ENCODE results near the gene OGA.

Gene OGA

GRCh38 chr10:101780818-101781654 lies 37.2 kb downstream of the OGA start:
- Histone ChIP-seq H3K4me1 (ENCODE audit: insufficient read depth, low read length) (peaks cover 22% of the 10 kb centered on the region), H3K27me3 (ENCODE audit: insufficient read depth, low read length) (peaks cover 30% of the 10 kb centered on the region), H3K36me3 (ENCODE audit: insufficient read depth, low read length) (peaks cover 20% of the 10 kb centered on the region), H3K9me3 (ENCODE audit: low read length) (peaks cover 2% of the 10 kb centered on the region), H3K4me3 (ENCODE audit: low read length) (no peak overlapping the region), H2AFZ (ENCODE audit: low read depth, low read length) (no peak overlapping the region)

- H3K9me3 ChIP-seq (ENCODE audit: low read length) = peaks cover 2% of the 10 kb centered on the region
- H3K4me1 ChIP-seq (ENCODE audit: insufficient read depth, low read length) = peaks cover 22% of the 10 kb centered on the region
- H2AFZ ChIP-seq (ENCODE audit: low read depth, low read length) = no peak overlapping the region
- peaks cover 35% of the 10 kb centered on the region for H3K27me3 ChIP-seq (ENCODE audit: insufficient read depth, low read length)
- H3K36me3 ChIP-seq (ENCODE audit: insufficient read depth, low read length) = peaks cover 13% of the 10 kb centered on the region
- H3K4me3 ChIP-seq (ENCODE audit: low read length) = no peak overlapping the region
These were observed 37.9 kb downstream of the OGA start for GRCh38 chr10:101780187-101780817.

GRCh38 chr10:101779544-101780186 lies 38.6 kb downstream of the OGA start:
- peaks cover 22% of the 10 kb centered on the region for H3K4me1 ChIP-seq (ENCODE audit: insufficient read depth, low read length)
- peaks cover 42% of the 10 kb centered on the region for H3K27me3 ChIP-seq (ENCODE audit: insufficient read depth, low read length)
- peaks cover 6% of the 10 kb centered on the region for H3K36me3 ChIP-seq (ENCODE audit: insufficient read depth, low read length)
- no peak overlapping the region for H3K4me3 ChIP-seq (ENCODE audit: low read length)
- no peak overlapping the region for H2AFZ ChIP-seq (ENCODE audit: low read depth, low read length)
- peaks cover 2% of the 10 kb centered on the region for H3K9me3 ChIP-seq (ENCODE audit: low read length)

- Histone ChIP-seq H3K27me3 (ENCODE audit: insufficient read depth, low read length) (peaks cover 49% of the 10 kb centered on the region), H3K4me3 (ENCODE audit: low read length) (peak overlapping the region; percentile 32), H3K9me3 (ENCODE audit: low read length) (peaks cover 2% of the 10 kb centered on the region), H3K36me3 (ENCODE audit: insufficient read depth, low read length) (no peaks in the 10 kb centered on the region), H3K4me1 (ENCODE audit: insufficient read depth, low read length) (peaks cover 22% of the 10 kb centered on the region), H2AFZ (ENCODE audit: low read depth, low read length) (no peak overlapping the region)
These were observed 39.3 kb downstream of the OGA start for GRCh38 chr10:101778781-101779543.

GRCh38 chr10:101778151-101778780 lies 40.0 kb downstream of the OGA start:
- Histone ChIP-seq H3K4me1 (ENCODE audit: insufficient read depth, low read length) (peaks cover 18% of the 10 kb centered on the region), H3K27me3 (ENCODE audit: insufficient read depth, low read length) (peaks cover 56% of the 10 kb centered on the region), H3K4me3 (ENCODE audit: low read length) (peak overlapping the region; percentile 32), H3K36me3 (ENCODE audit: insufficient read depth, low read length) (no peaks in the 10 kb centered on the region), H3K9me3 (ENCODE audit: low read length) (peaks cover 2% of the 10 kb centered on the region), H2AFZ (ENCODE audit: low read depth, low read length) (no peak overlapping the region)

GRCh38 chr10:101777619-101778145 lies 40.6 kb downstream of the OGA start:
- Histone ChIP-seq H3K4me3 (ENCODE audit: low read length) (no peak overlapping the region), H3K4me1 (ENCODE audit: insufficient read depth, low read length) (peaks cover 17% of the 10 kb centered on the region), H2AFZ (ENCODE audit: low read depth, low read length) (no peak overlapping the region), H3K36me3 (ENCODE audit: insufficient read depth, low read length) (no peaks in the 10 kb centered on the region), H3K9me3 (ENCODE audit: low read length) (peaks cover 2% of the 10 kb centered on the region), H3K27me3 (ENCODE audit: insufficient read depth, low read length) (peaks cover 61% of the 10 kb centered on the region)

- Histone ChIP-seq H3K9me3 (ENCODE audit: low read length) (peaks cover 2% of the 10 kb centered on the region), H3K4me1 (ENCODE audit: insufficient read depth, low read length) (peaks cover 10% of the 10 kb centered on the region), H3K36me3 (ENCODE audit: insufficient read depth, low read length) (no peaks in the 10 kb centered on the region), H3K27me3 (ENCODE audit: insufficient read depth, low read length) (peaks cover 75% of the 10 kb centered on the region), H2AFZ (ENCODE audit: low read depth, low read length) (no peak overlapping the region), H3K4me3 (ENCODE audit: low read length) (no peak overlapping the region)
These were observed 42.0 kb downstream of the OGA start for GRCh38 chr10:101776161-101776817.

- Histone ChIP-seq H3K9me3 (ENCODE audit: low read length) (peaks cover 2% of the 10 kb centered on the region), H3K36me3 (ENCODE audit: insufficient read depth, low read length) (no peaks in the 10 kb centered on the region), H2AFZ (ENCODE audit: low read depth, low read length) (no peak within 1 kb of the TSS), H3K4me3 (ENCODE audit: low read length) (no peak within 1 kb of the TSS), H3K4me1 (ENCODE audit: insufficient read depth, low read length) (peaks cover 10% of the 10 kb centered on the region), H3K27me3 (ENCODE audit: insufficient read depth, low read length) (peaks cover 81% of the 10 kb centered on the region)
These were observed 42.7 kb downstream of the OGA start, which contains the start of gene FGF8 for GRCh38 chr10:101775273-101776160. FGF8 (minus strand) TSS chr10:101776114; CDS start chr10:101775900, 214 bp downstream.

- H3K27me3 ChIP-seq (ENCODE audit: insufficient read depth, low read length) = peaks cover 84% of the 10 kb centered on the region
- peaks cover 2% of the 10 kb centered on the region for H3K9me3 ChIP-seq (ENCODE audit: low read length)
- no peak overlapping the region for H3K4me3 ChIP-seq (ENCODE audit: low read length)
- no peaks in the 10 kb centered on the region for H3K36me3 ChIP-seq (ENCODE audit: insufficient read depth, low read length)
- H3K4me1 ChIP-seq (ENCODE audit: insufficient read depth, low read length) = peaks cover 10% of the 10 kb centered on the region
- no peak overlapping the region for H2AFZ ChIP-seq (ENCODE audit: low read depth, low read length)
These were observed 43.5 kb downstream of the OGA start for GRCh38 chr10:101774589-101775272.

- H3K27me3 ChIP-seq (ENCODE audit: insufficient read depth, low read length) = peaks cover 91% of the 10 kb centered on the region
- no peak overlapping the region for H2AFZ ChIP-seq (ENCODE audit: low read depth, low read length)
- H3K4me3 ChIP-seq (ENCODE audit: low read length) = no peak overlapping the region
- H3K9me3 ChIP-seq (ENCODE audit: low read length) = peaks cover 2% of the 10 kb centered on the region
- no peaks in the 10 kb centered on the region for H3K36me3 ChIP-seq (ENCODE audit: insufficient read depth, low read length)
- peaks cover 7% of the 10 kb centered on the region for H3K4me1 ChIP-seq (ENCODE audit: insufficient read depth, low read length)
These were observed 44.2 kb downstream of the OGA start for GRCh38 chr10:101773923-101774588.
